Type B pancreatic cell (in vitro differentiated cells): ENCODE data around the gene SLPI. TPM values are rescaled to one million over a fixed set of nuclear protein-coding genes. Genes with fewer than 3 reads are reported as not detected.

ENCODE experiments used
- DNase-seq: peaks from one replicate; pipeline ENCODE4 v3.0.0; 2021; ENCODE audit warnings: mixed read lengths; ENCODE audit not compliant: unreplicated experiment; ENCODE audit errors: extremely low spot score
- H3K27ac Mint-ChIP-seq: 2 replicates; pipeline ENCODE4 v1.8.0; 2021; ENCODE audit warnings: mild to moderate bottlenecking, mixed read lengths
- H3K27me3 Mint-ChIP-seq: 2 replicates; pipeline ENCODE4 v1.8.0; 2021; ENCODE audit warnings: mixed read lengths
- H3K36me3 Mint-ChIP-seq: 2 replicates; pipeline ENCODE4 v1.8.0; 2021; ENCODE audit warnings: mixed read lengths
- H3K4me1 Mint-ChIP-seq: one replicate; pipeline ENCODE4 v1.8.0; 2021; ENCODE audit warnings: mixed read lengths; ENCODE audit not compliant: unreplicated experiment
- H3K4me3 Mint-ChIP-seq: 2 replicates; pipeline ENCODE4 v1.8.0; 2021; ENCODE audit warnings: mild to moderate bottlenecking, mixed read lengths
- H3K9me3 Mint-ChIP-seq: 2 replicates; pipeline ENCODE4 v1.8.0; 2021; ENCODE audit warnings: mixed read lengths
- total RNA-seq: library from RNA; stranded (reverse); gene quantifications from 2 replicates; pipeline ENCODE4 v1.2.1, GENCODE V29; 2021; ENCODE audit warnings: low replicate concordance
- TF ChIP-seq, protein P1 (sequence below): fragments of 200-600 bp; sonication (generic); conservative IDR thresholded peaks from 2 replicates; pipeline ENCODE4 v1.5.0; 2021; ENCODE audit warnings: antibody characterized with exemption, mild to moderate bottlenecking

Gene SLPI
- total RNA-seq, 1 donor from 2014 or later, result 35.7 TPM

GRCh38 chr20:45218124-45218523, 36.2 kb downstream of the SLPI start:
- DNase-seq, result no peak
- Mint-ChIP-seq H3K9me3 (no peaks in the 10 kb centered on the region), H3K27ac (no peak overlapping the region), H3K4me3 (no peak overlapping the region), H3K27me3 (peaks cover 35% of the 10 kb centered on the region), H3K4me1 (no peaks in the 10 kb centered on the region), H3K36me3 (no peaks in the 10 kb centered on the region)
- TF ChIP-seq, protein P1, sequence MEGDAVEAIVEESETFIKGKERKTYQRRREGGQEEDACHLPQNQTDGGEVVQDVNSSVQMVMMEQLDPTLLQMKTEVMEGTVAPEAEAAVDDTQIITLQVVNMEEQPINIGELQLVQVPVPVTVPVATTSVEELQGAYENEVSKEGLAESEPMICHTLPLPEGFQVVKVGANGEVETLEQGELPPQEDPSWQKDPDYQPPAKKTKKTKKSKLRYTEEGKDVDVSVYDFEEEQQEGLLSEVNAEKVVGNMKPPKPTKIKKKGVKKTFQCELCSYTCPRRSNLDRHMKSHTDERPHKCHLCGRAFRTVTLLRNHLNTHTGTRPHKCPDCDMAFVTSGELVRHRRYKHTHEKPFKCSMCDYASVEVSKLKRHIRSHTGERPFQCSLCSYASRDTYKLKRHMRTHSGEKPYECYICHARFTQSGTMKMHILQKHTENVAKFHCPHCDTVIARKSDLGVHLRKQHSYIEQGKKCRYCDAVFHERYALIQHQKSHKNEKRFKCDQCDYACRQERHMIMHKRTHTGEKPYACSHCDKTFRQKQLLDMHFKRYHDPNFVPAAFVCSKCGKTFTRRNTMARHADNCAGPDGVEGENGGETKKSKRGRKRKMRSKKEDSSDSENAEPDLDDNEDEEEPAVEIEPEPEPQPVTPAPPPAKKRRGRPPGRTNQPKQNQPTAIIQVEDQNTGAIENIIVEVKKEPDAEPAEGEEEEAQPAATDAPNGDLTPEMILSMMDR, result no peak

- Mint-ChIP-seq H3K36me3 (no peaks in the 10 kb centered on the region), H3K27me3 (peaks cover 31% of the 10 kb centered on the region), H3K4me1 (no peaks in the 10 kb centered on the region), H3K27ac (no peak overlapping the region), H3K9me3 (no peaks in the 10 kb centered on the region), H3K4me3 (no peak overlapping the region)
- TF ChIP-seq, protein P1, result no peak
- DNase-seq, result no peak
Observed at GRCh38 chr20:45212836-45213235, 41.5 kb downstream of the SLPI start.

GRCh38 chr20:45211569-45212474, 42.5 kb downstream of the SLPI start:
- DNase-seq, result no peak
- H3K27me3 Mint-ChIP-seq, result peaks cover 33% of the 10 kb centered on the region
- H3K36me3 Mint-ChIP-seq, result no peaks in the 10 kb centered on the region
- TF ChIP-seq, protein P1, result no peak
- H3K9me3 Mint-ChIP-seq, result no peaks in the 10 kb centered on the region
- no peak overlapping the region for H3K27ac Mint-ChIP-seq
- H3K4me1 Mint-ChIP-seq, result no peaks in the 10 kb centered on the region
- no peak overlapping the region for H3K4me3 Mint-ChIP-seq

GRCh38 chr20:45209924-45210323, 44.4 kb downstream of the SLPI start:
- H3K27ac Mint-ChIP-seq, result no peak overlapping the region
- H3K9me3 Mint-ChIP-seq, result no peaks in the 10 kb centered on the region
- TF ChIP-seq, protein P1, result no peak
- peaks cover 42% of the 10 kb centered on the region for H3K27me3 Mint-ChIP-seq
- no peaks in the 10 kb centered on the region for H3K36me3 Mint-ChIP-seq
- H3K4me1 Mint-ChIP-seq, result no peaks in the 10 kb centered on the region
- DNase-seq, result no peak
- H3K4me3 Mint-ChIP-seq, result no peak overlapping the region

DNA sequence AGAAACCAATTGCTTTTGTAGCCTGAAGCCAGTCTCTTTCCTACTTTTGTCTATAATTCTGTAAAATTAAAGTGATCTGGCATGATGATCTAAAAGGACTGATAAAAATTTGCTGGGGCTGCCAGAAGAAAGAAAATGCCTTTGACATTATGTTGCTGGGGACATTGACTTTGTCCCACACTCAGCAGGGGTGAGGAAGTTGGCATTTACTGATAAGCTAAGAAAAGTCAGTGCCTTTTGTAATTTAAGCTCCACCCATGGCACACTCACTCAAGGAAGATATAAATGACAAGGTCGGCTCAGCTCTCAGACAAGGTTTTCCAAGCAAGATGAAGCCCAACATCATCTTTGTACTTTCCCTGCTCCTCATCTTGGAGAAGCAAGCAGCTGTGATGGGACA, 47.6 kb downstream of the SLPI start, which contains the start of gene SEMG1:
Gene SEMG1 (plus strand): TSS at position 309 of the 400 bp plus-strand sequence. CDS start 21 bp downstream, at position 330.
- no peaks in the 10 kb centered on the region for H3K36me3 Mint-ChIP-seq
- H3K4me1 Mint-ChIP-seq, result no peaks in the 10 kb centered on the region
- TF ChIP-seq, protein P1, result no peak
- no peak within 1 kb of the TSS for H3K4me3 Mint-ChIP-seq
- H3K27me3 Mint-ChIP-seq, result peaks cover 37% of the 10 kb centered on the region
- no peak within 1 kb of the TSS for H3K27ac Mint-ChIP-seq
- no peak for DNase-seq
- no peaks in the 10 kb centered on the region for H3K9me3 Mint-ChIP-seq

Other genes starting within 250 kb of the SLPI start
- gene KCNS1, start 153.4 kb downstream of the SLPI start, total RNA-seq, result 2.2 and 3.5 TPM in 2 replicates
- 0.41 and 0.74 TPM in 2 replicates for gene WFDC5, start 139.4 kb downstream of the SLPI start, total RNA-seq
- not detected in 2 replicates for gene WFDC12, start 130.1 kb downstream of the SLPI start, total RNA-seq
- gene PI3, start 79.7 kb downstream of the SLPI start, total RNA-seq, result 3.7 and 6.9 TPM in 2 replicates
- gene SEMG1, start 47.5 kb downstream of the SLPI start, total RNA-seq, result not detected in 2 replicates
- not detected in 2 replicates for gene SEMG2, start 33.2 kb downstream of the SLPI start, total RNA-seq
- not detected in 2 replicates for gene RBPJL, start 52.3 kb upstream of the SLPI start, total RNA-seq
- gene MATN4, start 53.7 kb upstream of the SLPI start, total RNA-seq, result 0.75 TPM in 1 of 2 replicates, not detected in the other
- gene SDC4, start 93.9 kb upstream of the SLPI start, total RNA-seq, result 67.2 and 133 TPM in 2 replicates
- gene SYS1, start 108.6 kb upstream of the SLPI start, total RNA-seq, result 29.2 and 47.4 TPM in 2 replicates
- gene TP53TG5, start 123.8 kb upstream of the SLPI start, total RNA-seq, result 0.57 TPM in 1 of 2 replicates, not detected in the other
- 12.8 and 25.5 TPM in 2 replicates for gene DBNDD2, start 153.7 kb upstream of the SLPI start, total RNA-seq
- gene PIGT, start 161.6 kb upstream of the SLPI start, total RNA-seq, result 70.1 and 80.6 TPM in 2 replicates
- gene WFDC2, start 215.2 kb upstream of the SLPI start, total RNA-seq, result 64.4 and 98.9 TPM in 2 replicates